T-cell (primary cell): ENCODE results near the gene MAB21L1. TPM values are rescaled to one million over a fixed set of nuclear protein-coding genes. Genes with fewer than 3 reads are reported as not detected.

Experiments used
- ATAC-seq, 4 experiments: fragments of 200-7000 bp in 3 of 4; fragments of 150-1000 bp in 1 of 4; cut with Tn5 transposase; replicated peaks in 1 of 4; 1 replicate in 3 of 4; 2 replicates in 1 of 4; pipeline ENCODE4 v1.10.0; 2021; ENCODE audit warnings: moderate library complexity in 3 of 4, mild to moderate bottlenecking in 2 of 4, moderate number of reproducible peaks in 1 of 4
- CTCF ChIA-PET, 2 donors: fragments of 300-600 bp; sonication (Branson Sonifier 250); formaldehyde crosslinking; loops; one replicate each; lab custom pipeline; 2022; ENCODE audit warnings: antibody characterized with exemption in 2 of 2; lab: Charles Lee
- POLR2A ChIA-PET, 2 donors: fragments of 300-600 bp; sonication (Branson Sonifier 250); formaldehyde crosslinking; loops; one replicate each; lab custom pipeline; 2022; ENCODE audit warnings: antibody characterized with exemption in 2 of 2; lab: Charles Lee
- DNase-seq, 35 experiments: peaks; one replicate each; pipeline versions ENCODE4 v3.0.0 to v3.0.0-alpha.2; 2013 to 2023
- H3K27ac ChIP-seq: one replicate; pipeline ENCODE4 v1.5.1; 2013; ENCODE audit warnings: low read length
- H3K27me3 ChIP-seq, 2 experiments: replicated peaks in 1 of 2; 1 replicate in 1 of 2; 2 replicates in 1 of 2; pipeline versions ENCODE4 v1.6.1 to v1.7.0; 2013; ENCODE audit warnings: low read length in 1 of 2, mixed read lengths in 1 of 2; ENCODE audit not compliant: control insufficient read depth in 2 of 2, insufficient read depth in 2 of 2; ENCODE audit errors: extremely low read depth in 1 of 2
- H3K36me3 ChIP-seq, 2 donors: 1 replicate in 1 of 2; 2 replicates in 1 of 2; pipeline versions ENCODE4 v1.6.1 to v1.7.0; 2013; ENCODE audit warnings: low read length in 1 of 2; ENCODE audit not compliant: control insufficient read depth in 2 of 2, insufficient read depth in 1 of 2; ENCODE audit errors: extremely low read depth in 1 of 2
- H3K4me1 ChIP-seq, 2 experiments: 1 replicate in 1 of 2; 2 replicates in 1 of 2; pipeline versions ENCODE4 v1.6.1 to v1.7.0; 2013; ENCODE audit warnings: low read length in 2 of 2, mixed read lengths in 1 of 2; ENCODE audit not compliant: insufficient read depth in 2 of 2, control insufficient read depth in 1 of 2; ENCODE audit errors: extremely low read depth in 1 of 2
- H3K4me3 ChIP-seq, 2 donors: 1 replicate in 1 of 2; 2 replicates in 1 of 2; pipeline versions ENCODE4 v1.5.1 to v1.7.0; 2013; ENCODE audit warnings: mild to moderate bottlenecking in 2 of 2, low read length in 1 of 2, moderate library complexity in 1 of 2; ENCODE audit not compliant: control insufficient read depth in 1 of 2; ENCODE audit errors: extremely low read depth in 1 of 2
- H3K9me3 ChIP-seq: 2 replicates; pipeline ENCODE4 v1.7.0; 2013
- H3K27ac Mint-ChIP-seq, 2 donors: one replicate each; pipeline ENCODE4 v1.8.0; 2020 to 2021; ENCODE audit warnings: mild to moderate bottlenecking in 2 of 2, mixed read lengths in 2 of 2
- H3K27me3 Mint-ChIP-seq, 2 donors: one replicate each; pipeline ENCODE4 v1.8.0; 2021 to 2022; ENCODE audit warnings: mixed read lengths in 2 of 2
- H3K36me3 Mint-ChIP-seq: one replicate; pipeline ENCODE4 v1.8.0; 2021; ENCODE audit warnings: mixed read lengths
- H3K4me1 Mint-ChIP-seq, 3 donors: one replicate each; pipeline ENCODE4 v1.8.0; 2020 to 2022; ENCODE audit warnings: mixed read lengths in 3 of 3, mild to moderate bottlenecking in 1 of 3
- H3K4me3 Mint-ChIP-seq, 3 donors: one replicate each; pipeline ENCODE4 v1.8.0; 2020 to 2022; ENCODE audit warnings: mild to moderate bottlenecking in 3 of 3, mixed read lengths in 3 of 3, moderate library complexity in 3 of 3
- H3K9me3 Mint-ChIP-seq, 3 donors: one replicate each; pipeline ENCODE4 v1.8.0; 2020 to 2022; ENCODE audit warnings: mixed read lengths in 3 of 3
- WGBS: methylation state at CpG from one replicate; pipeline ENCODE4 v1.1.5; 2013; ENCODE audit warnings: missing lambda C conversion rate; ENCODE audit not compliant: insufficient coverage; 5-methylcytosine and 5-hydroxymethylcytosine counted together
- total RNA-seq, 35 experiments: library from RNA in 6 of 35; stranded (reverse) in 6 of 35; fragments of 120-200 nt in 1 of 35; gene quantifications; one replicate each; pipeline versions ENCODE4 v1.2.1 to v1.2.4 and lab custom pipeline; 2013 to 2026

Gene MAB21L1
- total RNA-seq, 5 donors from 2014 or later (not counting 1 experiment from before 2014, with no cell fraction given): not detected

DNA sequence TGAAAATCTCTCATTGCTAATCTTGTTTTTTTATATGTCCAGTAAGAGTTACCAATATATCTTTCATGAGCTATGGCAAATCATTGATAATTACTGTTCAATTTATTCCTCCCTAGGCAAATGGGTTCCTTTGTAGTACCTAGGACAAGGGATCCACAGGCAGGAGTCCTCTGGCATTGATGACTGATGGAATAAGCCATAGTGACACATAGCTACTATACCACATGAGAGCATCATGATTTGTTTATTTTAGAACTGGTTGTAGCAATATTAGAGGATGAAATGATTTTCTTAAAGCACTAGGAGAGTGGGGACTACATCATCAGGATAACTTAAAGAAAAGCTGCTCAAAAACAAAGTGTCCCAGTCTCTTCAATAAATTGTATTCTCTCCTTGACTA lies 21.7 kb upstream of the MAB21L1 start:
- H3K36me3 ChIP-seq: no peaks in the 10 kb centered on the region
- no peak overlapping the region for H3K4me3 Mint-ChIP-seq
- no peak overlapping the region for H3K27ac Mint-ChIP-seq
- DNase-seq: no peak
- no peaks in the 10 kb centered on the region for H3K4me1 Mint-ChIP-seq
- no peaks in the 10 kb centered on the region for H3K36me3 Mint-ChIP-seq
- no peak for ATAC-seq
- H3K27me3 ChIP-seq: no peaks in the 10 kb centered on the region
- H3K9me3 Mint-ChIP-seq: peaks cover 4 to 9% (median 7%) of the 10 kb centered on the region in 3 donors
- H3K9me3 ChIP-seq: no peaks in the 10 kb centered on the region
- ChIA-PET CTCF (no interaction called here), POLR2A (no interaction called here)
- no peak overlapping the region for H3K27ac ChIP-seq
- no peak overlapping the region for H3K4me3 ChIP-seq
- no peaks in the 10 kb centered on the region for H3K27me3 Mint-ChIP-seq
- H3K4me1 ChIP-seq: no peaks in the 10 kb centered on the region

GRCh38 chr13:35496761-35497386 lies 20.4 kb upstream of the MAB21L1 start:
- no peak overlapping the region for H3K27ac ChIP-seq
- H3K4me1 ChIP-seq: no peaks in the 10 kb centered on the region
- Mint-ChIP-seq H3K36me3 (no peaks in the 10 kb centered on the region), H3K4me1 (no peaks in the 10 kb centered on the region), H3K9me3 (peaks cover 8 to 9% (median 9%) of the 10 kb centered on the region in 3 donors), H3K27me3 (no peaks in the 10 kb centered on the region), H3K27ac (no peak overlapping the region), H3K4me3 (no peak overlapping the region)
- no peak overlapping the region for H3K4me3 ChIP-seq
- no peaks in the 10 kb centered on the region for H3K36me3 ChIP-seq
- CTCF ChIA-PET: no interaction called here
- WGBS: no CpG with 5 or more reads among the region's 2 CpGs
- ATAC-seq: no peak
- no peaks in the 10 kb centered on the region for H3K27me3 ChIP-seq
- no peaks in the 10 kb centered on the region for H3K9me3 ChIP-seq
- POLR2A ChIA-PET: interaction anchor here in 1 of 2 donors (0.6 kb wide), 1 partner anchor 16 kb away, joined by 6 read pairs; no protein-coding TSS in a partner anchor
- no peak for DNase-seq

DNA sequence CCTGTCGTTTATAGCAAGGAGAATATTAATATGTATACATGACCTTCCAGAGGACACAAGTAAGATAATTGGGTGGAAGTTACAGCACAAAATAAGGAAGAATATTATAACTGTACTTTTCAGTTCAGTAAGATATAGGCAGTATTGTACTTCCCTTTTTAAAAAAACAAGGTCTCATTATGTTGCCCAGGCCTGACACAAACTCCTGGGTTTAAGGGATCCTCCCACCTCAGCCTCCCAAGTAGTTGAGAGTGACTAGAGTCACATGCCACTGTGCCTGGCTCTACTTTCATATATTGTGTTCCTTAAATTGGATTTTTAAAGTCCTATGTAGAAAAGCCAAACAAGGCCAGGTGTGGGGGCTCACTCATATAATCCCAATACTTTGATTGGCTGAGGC lies 19.5 kb upstream of the MAB21L1 start:
- no peaks in the 10 kb centered on the region for H3K9me3 ChIP-seq
- no peak overlapping the region for H3K4me3 Mint-ChIP-seq
- no peaks in the 10 kb centered on the region for H3K27me3 Mint-ChIP-seq
- H3K36me3 Mint-ChIP-seq: no peaks in the 10 kb centered on the region
- DNase-seq: no peak
- no peaks in the 10 kb centered on the region for H3K4me1 ChIP-seq
- no peaks in the 10 kb centered on the region for H3K36me3 ChIP-seq
- no peak for ATAC-seq
- no peaks in the 10 kb centered on the region for H3K27me3 ChIP-seq
- peaks cover 8 to 17% (median 9%) of the 10 kb centered on the region in 3 donors for H3K9me3 Mint-ChIP-seq
- POLR2A ChIA-PET: no interaction called here
- H3K4me1 Mint-ChIP-seq: no peaks in the 10 kb centered on the region
- H3K27ac ChIP-seq: no peak overlapping the region
- WGBS: no CpG with 5 or more reads among the region's 1 CpG
- H3K4me3 ChIP-seq: no peak overlapping the region
- no peak overlapping the region for H3K27ac Mint-ChIP-seq
- CTCF ChIA-PET: no interaction called here

- WGBS: no CpG with 5 or more reads among the region's 4 CpGs
- no peak overlapping the region for H3K4me3 ChIP-seq
- DNase-seq: no peak
- ATAC-seq: no peak
- ChIA-PET CTCF (no interaction called here), POLR2A (no interaction called here)
- H3K9me3 ChIP-seq: no peaks in the 10 kb centered on the region
- peaks cover 0 to 10% (median 7%) of the 10 kb centered on the region in 3 donors for H3K9me3 Mint-ChIP-seq
- no peaks in the 10 kb centered on the region for H3K27me3 Mint-ChIP-seq
- H3K36me3 Mint-ChIP-seq: no peaks in the 10 kb centered on the region
- no peaks in the 10 kb centered on the region for H3K36me3 ChIP-seq
- no peaks in the 10 kb centered on the region for H3K4me1 Mint-ChIP-seq
- no peaks in the 10 kb centered on the region for H3K27me3 ChIP-seq
- no peak overlapping the region for H3K27ac ChIP-seq
- no peak overlapping the region for H3K4me3 Mint-ChIP-seq
- no peak overlapping the region for H3K27ac Mint-ChIP-seq
- H3K4me1 ChIP-seq: no peaks in the 10 kb centered on the region
These were observed 12.6 kb upstream of the MAB21L1 start for GRCh38 chr13:35489050-35489449.

GRCh38 chr13:35485424-35485823 lies 8.9 kb upstream of the MAB21L1 start:
- Mint-ChIP-seq H3K27me3 (no peaks in the 10 kb centered on the region), H3K4me3 (no peak overlapping the region), H3K36me3 (no peaks in the 10 kb centered on the region), H3K27ac (no peak overlapping the region), H3K9me3 (peaks cover 0 to 2% (median 0%) of the 10 kb centered on the region in 3 donors), H3K4me1 (no peaks in the 10 kb centered on the region)
- ChIA-PET CTCF (no interaction called here), POLR2A (no interaction called here)
- no peak overlapping the region for H3K27ac ChIP-seq
- H3K4me1 ChIP-seq: no peaks in the 10 kb centered on the region
- DNase-seq (no peak), ATAC-seq (no peak)
- H3K4me3 ChIP-seq: no peak overlapping the region
- no peaks in the 10 kb centered on the region for H3K27me3 ChIP-seq
- H3K36me3 ChIP-seq: no peaks in the 10 kb centered on the region
- no CpG with 5 or more reads among the region's 3 CpGs for WGBS
- H3K9me3 ChIP-seq: no peaks in the 10 kb centered on the region

DNA sequence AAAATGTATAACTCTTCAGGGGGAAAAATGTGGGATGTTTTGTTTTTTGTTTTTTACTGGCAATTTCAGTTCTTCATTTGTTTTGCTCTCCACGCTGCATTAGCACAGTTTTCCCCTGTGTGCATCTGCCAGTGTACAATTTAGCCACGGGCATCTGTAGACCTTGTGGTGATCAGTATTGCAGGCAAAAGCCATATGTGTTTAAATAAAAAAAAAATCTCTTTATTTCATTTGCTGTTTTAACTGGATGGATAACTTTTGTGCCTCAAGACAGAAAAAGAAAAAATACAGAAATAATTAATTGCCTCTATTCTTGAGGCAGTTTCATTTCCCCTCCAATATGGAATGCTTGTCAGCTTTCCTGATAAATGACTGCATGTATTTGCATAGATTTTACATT lies 7.9 kb upstream of the MAB21L1 start:
- Histone ChIP-seq H3K4me3 (no peak overlapping the region), H3K4me1 (no peaks in the 10 kb centered on the region), H3K36me3 (no peaks in the 10 kb centered on the region), H3K27me3 (no peaks in the 10 kb centered on the region), H3K9me3 (no peaks in the 10 kb centered on the region), H3K27ac (no peak overlapping the region)
- Mint-ChIP-seq H3K4me1 (no peaks in the 10 kb centered on the region), H3K9me3 (peaks cover 0 to 1% (median 0%) of the 10 kb centered on the region in 3 donors), H3K27ac (no peak overlapping the region), H3K36me3 (no peaks in the 10 kb centered on the region), H3K4me3 (no peak overlapping the region), H3K27me3 (peaks cover 0 to 3% of the 10 kb centered on the region in 2 donors)
- ChIA-PET CTCF (no interaction called here), POLR2A (interaction anchor here in 1 of 2 donors (0.5 kb wide), 1 partner anchor 77 kb away, joined by 7 read pairs; no protein-coding TSS in a partner anchor)
- DNase-seq: no peak
- no CpG with 5 or more reads among the region's 2 CpGs for WGBS
- no peak for ATAC-seq
